Measurements from ENCODE around the gene ZDHHC19. TPM values are rescaled to one million over a fixed set of nuclear protein-coding genes. Genes with fewer than 3 reads are reported as not detected.

Gene ZDHHC19
- total RNA-seq, 4 donors from 2014 or later, result not detected

- intact Hi-C loops (cut with DNase I; ENCODE audit: low total_unique reads) (no loop called here), in situ Hi-C loops (cut with MboI; ENCODE audit: low sequenced_read_pairs in 4 of 4) (no loop called here)
- H3K9me3 ChIP-seq, result no peaks in the 10 kb centered on the region
These were observed 6.3 kb upstream of the ZDHHC19 start for GRCh38 chr3:196217307-196218154.

GRCh38 chr3:196216681-196217211 lies 5.5 kb upstream of the ZDHHC19 start:
- H3K36me3 ChIP-seq, result no peaks in the 10 kb centered on the region
- DNase-seq (no peak), ATAC-seq (no peak)
- H3K4me3 ChIP-seq, result no peak overlapping the region
- peaks cover 0 to 6% of the 10 kb centered on the region in 2 donors for H3K4me1 ChIP-seq
- no peak overlapping the region for H3K27ac ChIP-seq
- no peaks in the 10 kb centered on the region for H3K9me3 ChIP-seq
- in situ Hi-C loops (cut with MboI; ENCODE audit: low sequenced_read_pairs in 4 of 4), result no loop called here
- no peaks in the 10 kb centered on the region for H3K27me3 ChIP-seq
- intact Hi-C loops (cut with DNase I; ENCODE audit: low total_unique reads), result no loop called here
- TF ChIP-seq POLR2A (IDR thresholded peaks at IDR 0.05), result no peak
- TF ChIP-seq CTCF (IDR thresholded peaks at IDR 0.05 in 4 of 5, conservative IDR thresholded peaks at IDR 0.05 in 1 of 5), result no peak

More at GRCh38 chr3:196217307-196218154, 6.3 kb upstream of the ZDHHC19 start:
- Histone ChIP-seq H3K4me1 (peaks cover 0 to 6% of the 10 kb centered on the region in 2 donors), H3K27ac (no peak overlapping the region), H3K27me3 (no peaks in the 10 kb centered on the region), H3K36me3 (no peaks in the 10 kb centered on the region), H3K4me3 (no peak overlapping the region)
- ATAC-seq, result no peak
- TF ChIP-seq POLR2A (IDR thresholded peaks at IDR 0.05) (no peak), CTCF (IDR thresholded peaks at IDR 0.05 in 4 of 5, conservative IDR thresholded peaks at IDR 0.05 in 1 of 5) (no peak)
- DNase-seq, result no peak

GRCh38 chr3:196216089-196216564 lies 4.9 kb upstream of the ZDHHC19 start, which contains the start of gene SLC51A:
TSS of gene SLC51A (plus strand) at chr3:196216534. CDS start at chr3:196216713, 179 bp downstream.
- Histone ChIP-seq H3K36me3 (no peaks in the 10 kb centered on the region), H3K4me1 (peaks cover 0 to 6% of the 10 kb centered on the region in 2 donors), H3K27ac (no peak within 1 kb of the TSS), H3K4me3 (no peak within 1 kb of the TSS), H3K9me3 (no peaks in the 10 kb centered on the region), H3K27me3 (no peaks in the 10 kb centered on the region)
- in situ Hi-C loops (cut with MboI; ENCODE audit: low sequenced_read_pairs in 4 of 4), result no loop called here
- TF ChIP-seq POLR2A (IDR thresholded peaks at IDR 0.05), result no peak
- no peak for TF ChIP-seq CTCF (IDR thresholded peaks at IDR 0.05 in 4 of 5, conservative IDR thresholded peaks at IDR 0.05 in 1 of 5)
- DNase-seq (no peak), ATAC-seq (peak in 1 of 2 donors; percentile 31)
- intact Hi-C loops (cut with DNase I; ENCODE audit: low total_unique reads), result no loop called here

GRCh38 chr3:196215493-196216020 lies 4.4 kb upstream of the ZDHHC19 start:
- intact Hi-C loops (cut with DNase I; ENCODE audit: low total_unique reads) (no loop called here), in situ Hi-C loops (cut with MboI; ENCODE audit: low sequenced_read_pairs in 4 of 4) (no loop called here)
- DNase-seq (no peak), ATAC-seq (no peak)
- H3K4me1 ChIP-seq, result peaks cover 0 to 6% of the 10 kb centered on the region in 2 donors
- no peaks in the 10 kb centered on the region for H3K36me3 ChIP-seq
- H3K9me3 ChIP-seq, result no peaks in the 10 kb centered on the region
- no peak overlapping the region for H3K27ac ChIP-seq
- H3K27me3 ChIP-seq, result no peaks in the 10 kb centered on the region
- no peak for TF ChIP-seq POLR2A (IDR thresholded peaks at IDR 0.05)
- no peak for TF ChIP-seq CTCF (IDR thresholded peaks at IDR 0.05 in 4 of 5, conservative IDR thresholded peaks at IDR 0.05 in 1 of 5)
- no peak overlapping the region for H3K4me3 ChIP-seq
